KMS-11 (cell line): ENCODE measurements around the gene GRIK5.

Experiments used
- H2AFZ ChIP-seq: fragments of 200-600 bp; sonication (generic); 2 replicates; pipeline ENCODE4 v1.6.1; 2016; ENCODE audit warnings: antibody characterized with exemption, mixed run types, low read depth
- H3K27ac ChIP-seq: fragments of 200-600 bp; sonication (generic); 2 replicates; pipeline ENCODE4 v1.6.1; 2016; ENCODE audit warnings: mild to moderate bottlenecking, mixed run types
- H3K27me3 ChIP-seq: fragments of 200-600 bp; sonication (generic); 2 replicates; pipeline ENCODE4 v1.6.1; 2017; ENCODE audit warnings: mild to moderate bottlenecking, low read depth, mixed run types, moderate library complexity; ENCODE audit not compliant: insufficient read depth
- H3K36me3 ChIP-seq: fragments of 200-600 bp; sonication (generic); 2 replicates; pipeline ENCODE4 v1.6.1; 2017; ENCODE audit warnings: mild to moderate bottlenecking, mixed run types; ENCODE audit not compliant: insufficient read depth
- H3K4me1 ChIP-seq: fragments of 200-600 bp; sonication (generic); 2 replicates; pipeline ENCODE4 v1.6.1; 2016; ENCODE audit warnings: mild to moderate bottlenecking, low read depth, mixed run types; ENCODE audit not compliant: poor library complexity, severe bottlenecking
- H3K4me2 ChIP-seq: fragments of 200-600 bp; sonication (generic); 2 replicates; pipeline ENCODE4 v1.7.0; 2016; ENCODE audit warnings: mild to moderate bottlenecking, mixed run types
- H3K4me3 ChIP-seq: fragments of 200-600 bp; sonication (generic); IDR thresholded peaks from 2 replicates; pipeline ENCODE4 v1.6.1; 2017; ENCODE audit warnings: low read depth, low read length, mixed read lengths; ENCODE audit not compliant: insufficient read depth
- H3K79me2 ChIP-seq: fragments of 200-600 bp; sonication (generic); 2 replicates; pipeline ENCODE4 v1.6.1; 2016; ENCODE audit warnings: low read depth, mixed run types; ENCODE audit not compliant: insufficient read depth
- H3K9ac ChIP-seq: fragments of 200-600 bp; sonication (generic); 2 replicates; pipeline ENCODE4 v1.6.1; 2016; ENCODE audit warnings: mild to moderate bottlenecking, mixed run types
- H4K20me1 ChIP-seq: fragments of 200-600 bp; sonication (generic); 2 replicates; pipeline ENCODE4 v1.6.1; 2016; ENCODE audit warnings: mild to moderate bottlenecking, mixed run types; ENCODE audit not compliant: insufficient read depth
- TF ChIP-seq, protein P1 (sequence below): fragments of 200-600 bp; sonication (generic); conservative IDR thresholded peaks from 2 replicates; pipeline ENCODE4 v1.6.1; 2017; ENCODE audit warnings: low read depth, mild to moderate bottlenecking, antibody characterized with exemption, low read length, moderate library complexity, mixed read lengths

The GRIK5 gene

DNA sequence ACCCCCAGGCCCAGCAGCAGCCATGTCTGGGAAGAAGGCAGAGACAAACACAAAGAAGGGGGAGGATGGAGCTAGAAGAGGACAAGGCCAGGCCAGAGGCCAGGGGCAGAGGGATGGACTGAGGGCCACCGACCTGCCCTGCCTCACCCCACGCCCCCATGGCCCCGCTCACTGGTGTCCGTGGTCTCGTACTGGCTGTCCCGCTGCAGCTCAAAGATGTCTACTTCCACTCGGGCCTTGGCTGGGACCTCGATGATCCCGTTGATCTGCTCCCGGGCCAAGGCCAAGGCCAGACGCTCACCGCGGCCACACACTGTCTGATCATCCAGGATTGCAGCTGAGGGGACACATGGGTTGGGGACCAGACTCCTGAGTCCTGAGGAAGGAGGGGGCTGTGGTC is 5.0 kb downstream of the GRIK5 start:
- Histone ChIP-seq H3K9ac (no peak overlapping the region), H2AFZ (no peak overlapping the region), H3K27ac (no peak overlapping the region), H3K27me3 (peaks cover 87% of the 10 kb centered on the region), H3K36me3 (no peaks in the 10 kb centered on the region), H4K20me1 (no peaks in the 10 kb centered on the region), H3K4me1 (no peaks in the 10 kb centered on the region), H3K4me2 (no peak overlapping the region), H3K4me3 (no peak overlapping the region), H3K79me2 (no peaks in the 10 kb centered on the region)
- TF ChIP-seq, protein P1, sequence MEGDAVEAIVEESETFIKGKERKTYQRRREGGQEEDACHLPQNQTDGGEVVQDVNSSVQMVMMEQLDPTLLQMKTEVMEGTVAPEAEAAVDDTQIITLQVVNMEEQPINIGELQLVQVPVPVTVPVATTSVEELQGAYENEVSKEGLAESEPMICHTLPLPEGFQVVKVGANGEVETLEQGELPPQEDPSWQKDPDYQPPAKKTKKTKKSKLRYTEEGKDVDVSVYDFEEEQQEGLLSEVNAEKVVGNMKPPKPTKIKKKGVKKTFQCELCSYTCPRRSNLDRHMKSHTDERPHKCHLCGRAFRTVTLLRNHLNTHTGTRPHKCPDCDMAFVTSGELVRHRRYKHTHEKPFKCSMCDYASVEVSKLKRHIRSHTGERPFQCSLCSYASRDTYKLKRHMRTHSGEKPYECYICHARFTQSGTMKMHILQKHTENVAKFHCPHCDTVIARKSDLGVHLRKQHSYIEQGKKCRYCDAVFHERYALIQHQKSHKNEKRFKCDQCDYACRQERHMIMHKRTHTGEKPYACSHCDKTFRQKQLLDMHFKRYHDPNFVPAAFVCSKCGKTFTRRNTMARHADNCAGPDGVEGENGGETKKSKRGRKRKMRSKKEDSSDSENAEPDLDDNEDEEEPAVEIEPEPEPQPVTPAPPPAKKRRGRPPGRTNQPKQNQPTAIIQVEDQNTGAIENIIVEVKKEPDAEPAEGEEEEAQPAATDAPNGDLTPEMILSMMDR, result no peak

DNA sequence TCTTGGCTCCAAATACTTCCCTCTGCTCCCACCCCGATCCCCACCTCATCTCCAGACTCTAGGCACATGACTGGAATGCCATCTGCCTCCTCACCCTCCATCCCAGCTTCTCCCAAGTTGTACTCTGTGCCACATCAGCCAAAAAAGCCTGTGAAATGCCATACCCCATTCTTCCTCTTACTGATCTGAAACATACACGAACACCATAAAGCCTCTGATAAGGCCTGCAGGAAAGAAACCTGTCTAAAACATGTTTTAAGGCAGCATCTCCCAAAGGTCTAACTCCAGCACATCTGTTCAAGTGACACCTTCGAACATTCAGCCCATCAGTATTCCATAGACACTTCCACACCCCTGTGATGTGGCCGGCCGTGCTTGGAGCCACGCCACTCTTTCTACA is 5.6 kb downstream of the GRIK5 start:
- TF ChIP-seq, protein P1, result no peak
- H3K9ac ChIP-seq, result no peak overlapping the region
- H3K4me2 ChIP-seq, result no peak overlapping the region
- H2AFZ ChIP-seq, result no peak overlapping the region
- H3K4me1 ChIP-seq, result no peaks in the 10 kb centered on the region
- H3K79me2 ChIP-seq, result no peaks in the 10 kb centered on the region
- H3K4me3 ChIP-seq, result no peak overlapping the region
- H3K36me3 ChIP-seq, result no peaks in the 10 kb centered on the region
- no peaks in the 10 kb centered on the region for H4K20me1 ChIP-seq
- peaks cover 88% of the 10 kb centered on the region for H3K27me3 ChIP-seq
- no peak overlapping the region for H3K27ac ChIP-seq

DNA sequence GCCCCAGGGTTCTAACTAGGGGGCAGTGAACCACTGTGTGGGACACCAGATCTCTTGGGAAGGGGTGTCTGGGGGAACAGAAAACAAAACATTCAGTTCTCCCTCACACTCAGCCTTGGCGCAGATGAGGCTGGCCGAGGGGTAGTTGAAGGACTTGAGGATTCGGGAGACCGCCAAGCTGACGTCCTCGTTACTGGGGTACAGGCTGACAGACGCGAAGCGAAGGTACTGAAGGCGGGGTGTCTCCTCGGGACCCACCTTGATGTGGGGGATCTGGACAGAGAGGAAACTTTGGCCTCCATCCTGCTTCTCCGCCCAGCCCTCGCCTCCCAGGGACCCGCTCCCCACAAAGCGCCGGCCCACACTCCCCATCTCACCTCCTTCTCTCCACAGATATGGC is 7.6 kb downstream of the GRIK5 start:
- Histone ChIP-seq H3K36me3 (no peaks in the 10 kb centered on the region), H4K20me1 (no peaks in the 10 kb centered on the region), H3K4me2 (no peak overlapping the region), H3K27ac (no peak overlapping the region), H3K27me3 (peaks cover 86% of the 10 kb centered on the region), H3K4me3 (no peak overlapping the region), H3K9ac (no peak overlapping the region), H2AFZ (no peak overlapping the region), H3K4me1 (no peaks in the 10 kb centered on the region), H3K79me2 (no peaks in the 10 kb centered on the region)
- TF ChIP-seq, protein P1, result no peak

DNA sequence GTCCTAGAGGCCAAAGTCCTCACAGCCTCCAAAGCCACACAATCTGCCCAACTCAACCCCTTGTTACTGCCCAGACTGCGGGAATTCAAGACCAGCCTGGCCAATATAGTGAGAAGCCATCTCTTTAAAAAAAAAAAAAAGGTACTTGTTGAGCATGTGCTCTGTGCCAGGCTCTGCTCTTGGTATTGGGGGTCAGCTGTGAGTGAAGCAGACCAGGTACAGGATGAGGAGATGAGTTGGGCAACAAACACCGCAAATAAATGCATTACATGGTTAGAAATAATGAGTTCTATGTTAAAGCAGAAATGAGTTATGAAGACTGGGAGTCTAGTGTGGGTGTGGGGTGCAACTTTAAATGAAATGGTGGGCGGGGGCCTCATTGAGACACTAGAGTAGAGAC is 9.9 kb downstream of the GRIK5 start:
- Histone ChIP-seq H4K20me1 (no peaks in the 10 kb centered on the region), H3K9ac (no peak overlapping the region), H3K27ac (no peak overlapping the region), H3K4me2 (no peak overlapping the region), H3K79me2 (no peaks in the 10 kb centered on the region), H3K4me3 (no peak overlapping the region), H2AFZ (no peak overlapping the region), H3K27me3 (peaks cover 85% of the 10 kb centered on the region), H3K36me3 (no peaks in the 10 kb centered on the region), H3K4me1 (no peaks in the 10 kb centered on the region)
- TF ChIP-seq, protein P1, result no peak
